AG09309 (cell line): ENCODE data around the gene TOMM40L.

Source experiments
- DNase-seq: peaks from one replicate; pipeline ENCODE4 v3.0.0-alpha.2; 2010; ENCODE audit warnings: low read depth
- H3K4me3 ChIP-seq: 2 replicates; pipeline ENCODE4 v1.5.1; 2011; ENCODE audit warnings: mild to moderate bottlenecking, low read depth, low read length, moderate library complexity; ENCODE audit not compliant: control insufficient read depth
- CTCF ChIP-seq: IDR thresholded peaks from 2 replicates; pipeline ENCODE4 v1.5.1; 2011; ENCODE audit warnings: mild to moderate bottlenecking, low read depth, low read length, inconsistent platforms; ENCODE audit not compliant: insufficient read depth, control insufficient read depth; ENCODE audit errors: missing control alignments

The TOMM40L gene

GRCh38 chr1:161182214-161182613, 43.6 kb upstream of the TOMM40L start:
- no peak for TF ChIP-seq CTCF
- H3K4me3 ChIP-seq: no peak overlapping the region
- no peak for DNase-seq

GRCh38 chr1:161185282-161185682, 40.6 kb upstream of the TOMM40L start:
- H3K4me3 ChIP-seq: no peak overlapping the region
- DNase-seq: no peak
- no peak for TF ChIP-seq CTCF

GRCh38 chr1:161185732-161186311, 40.0 kb upstream of the TOMM40L start:
- DNase-seq: no peak
- TF ChIP-seq CTCF: no peak
- no peak overlapping the region for H3K4me3 ChIP-seq

- no peak for TF ChIP-seq CTCF
- DNase-seq: no peak
- no peak overlapping the region for H3K4me3 ChIP-seq
Observed at GRCh38 chr1:161187311-161187710, 38.5 kb upstream of the TOMM40L start.

GRCh38 chr1:161188381-161188780, 37.5 kb upstream of the TOMM40L start:
- no peak for DNase-seq
- no peak for TF ChIP-seq CTCF
- H3K4me3 ChIP-seq: no peak overlapping the region

- no peak for TF ChIP-seq CTCF
- H3K4me3 ChIP-seq: no peak overlapping the region
- peak; percentile 68 for DNase-seq
Observed at GRCh38 chr1:161189036-161189435, 36.8 kb upstream of the TOMM40L start.
